NCI-H526 treated with DMSO at 0.1 percent for 48 hours (cell line): ENCODE measurements around the gene EIF1AY.
"Not testable (repeated sequence)": the region's sequence is repeated elsewhere in the genome, so short reads cannot be mapped to it uniquely, and the experiment has no call there.

ENCODE experiments used
- DNase-seq: peaks from one replicate; lab custom pipeline; 2025; lab: John Stamatoyannopoulos, UW

Gene EIF1AY, protein sequence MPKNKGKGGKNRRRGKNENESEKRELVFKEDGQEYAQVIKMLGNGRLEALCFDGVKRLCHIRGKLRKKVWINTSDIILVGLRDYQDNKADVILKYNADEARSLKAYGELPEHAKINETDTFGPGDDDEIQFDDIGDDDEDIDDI

GRCh38 chrY:20575531-20576121 lies at the start of gene EIF1AY:
Gene EIF1AY (plus strand): TSS chrY:20575776. CDS start chrY:20575872, 96 bp downstream.
- peak; percentile 82 for DNase-seq

- DNase-seq = no peak
These were observed 47.1 kb upstream of the EIF1AY start for GRCh38 chrY:20528435-20528834.

DNA sequence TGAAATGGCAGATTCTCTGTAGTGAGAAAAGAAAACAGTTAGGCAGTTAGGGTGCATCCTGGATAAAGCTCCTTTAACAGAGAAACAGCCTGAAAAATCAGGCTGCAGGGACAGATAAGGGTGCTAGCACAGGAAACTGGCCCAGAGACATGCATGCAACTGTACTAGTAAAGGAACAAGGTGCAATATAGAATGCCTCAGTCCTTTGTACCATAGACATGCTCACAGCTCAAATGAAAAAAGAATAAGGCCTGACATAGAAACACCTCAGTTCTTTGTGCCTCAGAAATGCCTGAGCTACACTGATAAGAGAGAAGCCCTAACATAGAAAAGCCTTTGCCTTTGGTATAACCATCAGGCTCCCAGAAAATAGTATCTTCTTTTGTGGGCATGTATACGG lies 37.4 kb upstream of the EIF1AY start:
- no peak for DNase-seq

GRCh38 chrY:20538933-20539332 lies 36.6 kb upstream of the EIF1AY start:
- DNase-seq = no peak

- no peak for DNase-seq
These were observed 31.1 kb upstream of the EIF1AY start for GRCh38 chrY:20544451-20544960.

DNA sequence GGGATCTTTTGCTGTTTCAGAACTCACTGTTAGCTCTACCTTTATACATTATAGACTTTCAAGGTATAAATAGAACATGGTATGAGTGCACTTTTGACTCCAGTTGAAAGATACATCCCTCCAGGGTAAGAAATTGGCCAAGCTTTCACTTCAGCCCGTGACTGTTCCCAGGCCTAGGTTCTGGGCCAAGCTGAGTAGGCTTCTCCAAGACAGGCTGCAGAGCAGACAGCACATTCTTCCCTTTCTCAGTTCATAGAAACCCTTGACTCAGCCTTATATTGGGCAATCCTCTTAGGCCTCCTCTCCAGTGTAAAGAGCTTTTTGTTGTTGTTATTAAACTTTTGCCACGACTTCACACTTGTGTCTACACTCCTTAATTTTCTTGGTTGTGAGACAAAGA lies 29.5 kb upstream of the EIF1AY start:
- no peak for DNase-seq

GRCh38 chrY:20549289-20549688 lies 26.3 kb upstream of the EIF1AY start:
- DNase-seq = no peak

DNA sequence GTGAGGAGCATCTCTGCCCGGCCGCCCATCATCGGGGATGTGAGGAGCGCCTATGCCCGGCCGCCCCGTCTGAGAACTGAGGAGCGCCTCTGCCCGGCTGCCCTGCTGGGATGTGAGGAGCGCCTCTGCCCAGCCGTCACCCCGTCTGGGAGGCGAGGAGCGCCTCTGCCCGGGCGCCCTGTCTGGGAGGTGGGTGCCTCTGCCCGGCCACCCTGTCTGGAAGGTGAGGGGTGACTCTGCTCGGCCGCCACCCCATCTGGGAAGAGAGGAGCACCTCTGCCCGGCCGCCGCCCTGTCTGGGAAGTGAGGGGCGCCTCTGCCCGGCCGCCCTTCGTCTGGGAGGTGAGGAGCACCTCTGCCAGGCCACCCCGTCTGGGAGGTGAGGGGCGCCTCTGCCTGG lies 23.7 kb upstream of the EIF1AY start:
- DNase-seq = no peak

DNA sequence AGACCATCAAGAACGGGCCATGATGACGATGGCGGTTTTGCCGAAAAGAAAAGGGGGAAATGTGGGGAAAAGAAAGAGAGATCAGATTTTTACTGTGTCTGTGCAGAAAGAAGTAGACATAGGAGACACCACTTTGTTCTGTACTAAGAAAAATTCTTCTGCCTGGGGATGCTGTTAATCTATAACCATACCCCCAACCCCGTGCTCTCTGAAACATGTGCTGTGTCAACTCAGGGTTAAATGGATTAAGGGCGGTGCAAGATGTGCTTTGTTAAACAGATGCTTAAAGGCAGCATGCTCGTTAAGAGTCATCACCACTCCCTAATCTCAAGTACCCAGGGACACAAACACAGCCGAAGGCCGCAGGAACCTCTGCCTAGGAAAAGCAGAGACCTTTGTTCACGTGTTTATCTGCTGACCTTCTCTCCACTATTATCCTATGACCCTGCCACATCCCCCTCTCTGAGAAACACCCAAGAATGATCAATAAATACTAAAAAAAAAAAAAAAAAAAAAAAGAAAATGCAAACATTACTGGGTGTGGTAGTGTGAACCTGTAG lies 22.7 kb upstream of the EIF1AY start:
- not testable (repeated sequence) for DNase-seq

DNA sequence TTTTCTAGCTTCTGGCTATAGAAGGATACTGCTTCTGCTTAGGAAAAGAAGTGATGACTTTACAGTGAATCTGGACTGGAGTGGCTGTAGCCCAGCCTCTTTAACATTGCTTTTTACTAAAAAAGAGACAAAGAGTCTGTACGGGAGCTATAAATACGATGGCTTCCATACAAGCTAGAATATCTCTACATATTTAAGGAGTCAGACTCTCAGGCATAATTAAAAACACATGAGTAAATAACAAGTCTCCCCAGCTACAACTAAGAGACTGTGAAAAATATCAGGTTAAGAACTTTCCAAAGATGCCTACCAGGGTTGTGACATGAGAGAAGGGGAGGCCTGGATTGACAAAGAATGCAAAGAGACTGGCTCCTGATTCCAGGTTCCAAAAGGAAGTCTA lies 19.8 kb upstream of the EIF1AY start:
- no peak for DNase-seq

- no peak for DNase-seq
These were observed 16.9 kb upstream of the EIF1AY start for GRCh38 chrY:20558677-20559076.

GRCh38 chrY:20559873-20560512 lies 15.6 kb upstream of the EIF1AY start:
- no peak for DNase-seq

DNA sequence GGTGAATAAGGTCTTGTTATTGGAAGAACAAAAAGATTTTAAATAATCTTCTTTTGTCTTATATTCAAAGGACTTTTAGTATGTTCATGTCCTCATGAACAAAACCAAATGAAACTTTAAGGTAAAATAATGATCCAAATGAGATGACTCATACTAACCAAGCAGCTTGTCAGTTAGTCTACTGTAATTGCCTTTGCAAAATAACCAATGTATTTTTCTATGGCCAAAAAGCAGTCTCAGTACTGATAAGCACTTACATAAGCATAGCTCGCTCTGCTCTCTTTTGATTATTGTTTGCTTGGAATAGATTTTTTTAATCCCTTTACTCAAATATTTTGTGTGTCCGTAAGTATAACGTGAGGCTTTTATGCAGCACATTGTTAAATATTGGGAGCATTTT lies 4.3 kb upstream of the EIF1AY start:
- no peak for DNase-seq

GRCh38 chrY:20576506-20576905 lies 930 bp downstream of the EIF1AY start:
- DNase-seq = no peak

DNA sequence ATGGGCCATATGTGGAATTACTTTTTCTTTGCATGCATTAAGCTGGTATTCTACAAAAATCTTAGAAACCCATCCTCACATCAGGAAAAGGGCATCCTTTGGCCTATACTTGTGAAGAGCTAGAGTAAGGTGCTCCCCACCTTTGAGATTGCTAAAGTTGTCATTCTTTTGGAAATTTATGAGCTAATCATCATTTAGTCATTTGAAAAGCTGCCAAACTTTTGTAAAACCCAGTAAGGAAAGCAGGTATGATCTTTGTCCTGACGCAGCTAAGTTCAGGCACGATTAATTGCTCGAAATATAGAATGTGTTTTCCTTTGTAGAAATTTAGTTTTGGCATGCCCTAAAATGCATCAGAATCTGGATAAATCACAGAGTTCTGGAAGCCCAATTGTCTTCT lies 2.6 kb downstream of the EIF1AY start:
- DNase-seq = no peak

DNA sequence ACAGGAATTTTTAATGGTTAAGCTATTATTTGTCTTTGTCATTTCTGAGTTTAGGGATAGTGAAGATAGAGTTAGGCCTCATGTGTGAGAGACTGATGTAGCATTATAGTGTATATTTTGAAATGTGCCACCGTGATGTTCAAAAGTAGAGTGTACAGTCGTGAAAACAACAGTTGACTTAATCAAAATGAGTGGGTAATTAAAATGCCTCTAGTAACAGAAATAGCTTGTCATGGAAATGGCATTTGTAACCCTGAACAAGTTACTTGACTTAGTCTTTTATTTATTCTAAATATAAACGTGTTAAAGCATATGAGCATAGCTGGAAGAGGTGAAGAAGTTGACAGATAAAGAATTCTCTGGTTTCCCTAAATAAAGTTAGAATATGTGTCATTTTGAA lies 6.1 kb downstream of the EIF1AY start:
- DNase-seq = no peak

GRCh38 chrY:20586161-20586560 lies 10.6 kb downstream of the EIF1AY start:
- DNase-seq = no peak
